GM21723 (cell line): ENCODE data around the gene PAPSS2.

Experiments
- ATAC-seq: cut with Tn5 transposase; IDR thresholded peaks from one replicate; pipeline ENCODE4 v1.9.1; 2021; ENCODE audit warnings: mild to moderate bottlenecking, moderate library complexity; ENCODE audit not compliant: unreplicated experiment

Gene PAPSS2

GRCh38 chr10:87669752-87670151 is 10.1 kb downstream of the PAPSS2 start:
- ATAC-seq = no peak

- ATAC-seq = no peak
Observed at GRCh38 chr10:87670586-87670985, 10.9 kb downstream of the PAPSS2 start.

- no peak for ATAC-seq
Observed at GRCh38 chr10:87671139-87671815, 11.6 kb downstream of the PAPSS2 start.

GRCh38 chr10:87672551-87672950 is 12.9 kb downstream of the PAPSS2 start:
- ATAC-seq = no peak

- ATAC-seq = no peak
Observed at GRCh38 chr10:87674943-87675342, 15.3 kb downstream of the PAPSS2 start.

- no peak for ATAC-seq
Observed at GRCh38 chr10:87675396-87676376, 16.0 kb downstream of the PAPSS2 start.

GRCh38 chr10:87677595-87677994 is 17.9 kb downstream of the PAPSS2 start:
- no peak for ATAC-seq

- no peak for ATAC-seq
Observed at GRCh38 chr10:87678302-87678701, 18.6 kb downstream of the PAPSS2 start.

GRCh38 chr10:87683356-87683755 is 23.7 kb downstream of the PAPSS2 start:
- no peak for ATAC-seq

GRCh38 chr10:87684001-87684638 is 24.4 kb downstream of the PAPSS2 start:
- no peak for ATAC-seq

- ATAC-seq = no peak
Observed at GRCh38 chr10:87685832-87686574, 26.3 kb downstream of the PAPSS2 start.

- no peak for ATAC-seq
Observed at GRCh38 chr10:87691506-87692070, 31.9 kb downstream of the PAPSS2 start.

- ATAC-seq = no peak
Observed at GRCh38 chr10:87692956-87693484, 33.3 kb downstream of the PAPSS2 start.

GRCh38 chr10:87694011-87694794 is 34.5 kb downstream of the PAPSS2 start:
- ATAC-seq = no peak

GRCh38 chr10:87695074-87695473 is 35.4 kb downstream of the PAPSS2 start:
- no peak for ATAC-seq

GRCh38 chr10:87696922-87697745 is 37.5 kb downstream of the PAPSS2 start:
- no peak for ATAC-seq

GRCh38 chr10:87700031-87700796 is 40.5 kb downstream of the PAPSS2 start:
- ATAC-seq = no peak
